Activated CD8-positive, alpha-beta T cell treated with anti-CD3 and anti-CD28 coated beads, Interleukin-2, amount 10 ng/mL, durations not matched to agents 7 days and 5 days (primary cell): ENCODE results near the gene KDM4C. TPM values are rescaled to one million over a fixed set of nuclear protein-coding genes. Genes with fewer than 3 reads are reported as not detected.

Experiments
- ATAC-seq: fragments of 150-1000 bp; cut with Tn5 transposase; one replicate; pipeline ENCODE4 v1.10.0; 2021; ENCODE audit warnings: moderate library complexity
- CTCF ChIA-PET: fragments of 350-600 bp; sonication (Branson Sonifier 250); formaldehyde crosslinking; loops from one replicate; lab custom pipeline; 2021; ENCODE audit warnings: antibody characterized with exemption; lab: Charles Lee
- POLR2A ChIA-PET: fragments of 350-600 bp; sonication (Branson Sonifier 250); formaldehyde crosslinking; loops from one replicate; lab custom pipeline; 2021; ENCODE audit warnings: antibody characterized with exemption; lab: Charles Lee
- DNase-seq: peaks from one replicate; pipeline ENCODE4 v3.0.0-alpha.2; 2020
- H3K27ac Mint-ChIP-seq: one replicate; pipeline ENCODE4 v1.8.0; 2021; ENCODE audit warnings: mild to moderate bottlenecking, mixed read lengths
- H3K27me3 Mint-ChIP-seq: one replicate; pipeline ENCODE4 v1.8.0; 2021; ENCODE audit warnings: low read depth, mixed read lengths
- H3K36me3 Mint-ChIP-seq: one replicate; pipeline ENCODE4 v1.8.0; 2021; ENCODE audit warnings: low read depth, mixed read lengths
- H3K4me1 Mint-ChIP-seq: one replicate; pipeline ENCODE4 v1.8.0; 2021; ENCODE audit warnings: low read depth, mixed read lengths
- H3K4me3 Mint-ChIP-seq: one replicate; pipeline ENCODE4 v1.8.0; 2021; ENCODE audit warnings: mild to moderate bottlenecking, mixed read lengths
- H3K9me3 Mint-ChIP-seq: one replicate; pipeline ENCODE4 v1.8.0; 2022; ENCODE audit warnings: mixed read lengths; ENCODE audit not compliant: insufficient read depth
- total RNA-seq, 2 experiments: library from RNA; stranded (reverse); gene quantifications; one replicate each; pipeline ENCODE4 v1.2.3, GENCODE V29; 2021

Gene KDM4C
- total RNA-seq, 2 experiments from 2014 or later: 52.9 to 53.4 TPM

DNA sequence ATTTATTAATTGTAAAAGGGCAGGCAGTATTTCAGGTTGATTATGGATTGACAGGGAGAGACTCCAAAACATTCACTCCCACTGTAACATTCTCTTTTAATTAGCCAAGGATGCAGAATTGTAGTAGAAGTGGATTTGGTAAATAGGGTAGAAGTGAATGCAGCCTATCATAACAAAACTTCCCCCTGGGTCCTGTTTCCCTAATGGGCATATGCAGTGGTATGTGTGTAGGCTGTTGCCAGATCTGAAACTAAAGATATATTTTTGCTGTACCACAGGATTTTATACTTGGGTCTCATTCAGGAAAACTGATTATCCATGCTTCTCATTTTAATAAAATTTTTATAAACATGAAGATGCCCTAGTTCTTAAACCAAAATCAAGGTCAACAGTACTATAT is 351.2 kb downstream of the KDM4C start:
- ChIA-PET CTCF (no interaction called here), POLR2A (no interaction called here)
- H3K36me3 Mint-ChIP-seq: peaks cover 37% of the 10 kb centered on the region
- ATAC-seq: no peak
- H3K4me1 Mint-ChIP-seq: no peaks in the 10 kb centered on the region
- DNase-seq: no peak
- H3K4me3 Mint-ChIP-seq: no peak overlapping the region
- no peaks in the 10 kb centered on the region for H3K9me3 Mint-ChIP-seq
- no peak overlapping the region for H3K27ac Mint-ChIP-seq
- no peaks in the 10 kb centered on the region for H3K27me3 Mint-ChIP-seq

DNA sequence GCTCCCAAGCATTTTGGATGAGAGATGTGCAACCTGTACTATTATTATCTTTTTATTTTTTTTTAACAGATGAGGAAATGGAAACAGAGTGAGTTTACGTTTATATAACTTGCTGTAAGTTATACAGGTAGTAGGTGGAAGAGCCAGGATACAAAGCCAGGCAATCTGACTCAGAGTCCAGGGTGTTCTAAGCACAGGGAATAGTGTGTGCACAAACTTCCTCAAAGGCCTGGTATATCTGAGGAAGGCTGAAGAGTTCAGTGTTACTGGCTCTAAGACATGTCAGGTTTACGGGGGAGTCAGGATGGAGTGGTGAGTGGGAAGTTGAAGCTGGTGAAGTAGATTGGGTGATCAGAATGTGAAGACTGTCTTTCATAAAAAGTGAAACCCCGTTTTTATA is 353.6 kb downstream of the KDM4C start:
- Mint-ChIP-seq H3K27me3 (no peaks in the 10 kb centered on the region), H3K4me1 (no peaks in the 10 kb centered on the region), H3K4me3 (no peak overlapping the region), H3K9me3 (no peaks in the 10 kb centered on the region), H3K27ac (no peak overlapping the region), H3K36me3 (peaks cover 18% of the 10 kb centered on the region)
- CTCF ChIA-PET: no interaction called here
- POLR2A ChIA-PET: no interaction called here
- DNase-seq: no peak
- no peak for ATAC-seq

DNA sequence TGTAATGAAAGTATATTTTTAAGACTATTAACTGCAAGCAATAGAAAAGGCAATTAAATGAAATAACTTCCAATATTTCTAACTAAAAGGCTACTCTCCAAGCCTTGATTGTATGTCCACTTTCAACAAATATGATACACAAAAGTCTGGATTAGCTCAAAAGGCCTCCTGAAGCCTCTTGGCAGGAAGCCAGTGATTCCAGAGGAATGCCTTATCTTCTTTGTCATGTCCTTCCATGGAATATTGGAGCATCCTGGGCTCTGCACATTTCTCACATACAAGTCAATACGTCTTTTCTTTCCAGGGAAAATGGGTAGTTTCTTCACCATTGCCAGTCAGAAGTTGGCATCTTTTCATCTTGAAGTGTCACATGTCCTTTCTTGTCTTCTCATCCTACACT is 357.8 kb downstream of the KDM4C start:
- Mint-ChIP-seq H3K27me3 (no peaks in the 10 kb centered on the region), H3K27ac (no peak overlapping the region), H3K4me1 (peaks cover 3% of the 10 kb centered on the region), H3K36me3 (peaks cover 3% of the 10 kb centered on the region), H3K4me3 (no peak overlapping the region), H3K9me3 (no peaks in the 10 kb centered on the region)
- DNase-seq: no peak
- ATAC-seq: no peak
- ChIA-PET POLR2A (no interaction called here), CTCF (no interaction called here)

DNA sequence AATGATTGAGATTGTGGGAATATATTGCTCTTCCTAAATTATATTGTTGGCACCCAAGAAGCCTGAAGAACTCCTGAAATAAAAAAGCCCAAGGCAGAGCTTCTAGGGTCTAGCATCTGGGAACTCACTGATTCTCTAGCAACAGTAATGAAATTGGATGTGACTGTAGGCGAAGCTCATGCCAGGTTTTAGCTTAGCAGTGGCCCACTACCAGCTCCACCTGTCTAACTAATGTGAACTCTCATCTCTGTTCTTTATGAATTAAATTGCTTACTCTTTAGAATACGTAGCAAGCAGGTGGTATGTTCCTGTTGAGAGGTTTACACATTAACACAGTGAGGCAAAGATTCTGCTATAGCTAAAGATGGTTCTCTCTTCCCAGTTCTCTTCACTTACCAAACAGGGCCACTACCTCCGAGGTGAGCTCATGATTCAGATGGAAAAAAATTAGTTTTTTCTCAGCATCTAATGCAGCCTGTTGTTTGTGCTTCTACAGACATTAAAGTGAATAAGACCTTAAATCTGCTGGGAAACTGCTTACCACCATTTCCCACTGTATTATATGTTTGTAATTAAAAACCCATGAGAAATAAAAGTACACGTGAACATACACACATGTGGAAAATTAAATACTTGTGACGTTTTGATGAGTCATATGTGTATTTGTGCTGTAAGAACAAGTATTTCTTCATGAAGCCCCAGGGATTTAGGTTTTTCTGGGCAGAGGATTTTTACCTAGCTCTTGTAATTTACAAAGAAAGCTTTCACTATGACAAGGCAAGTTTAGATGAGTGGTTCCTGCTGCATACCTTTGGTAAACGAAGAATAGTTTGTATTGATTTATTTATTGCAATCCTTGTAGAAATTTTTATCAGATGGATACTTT is 360.1 kb downstream of the KDM4C start:
- Mint-ChIP-seq H3K4me3 (no peak overlapping the region), H3K27ac (no peak overlapping the region), H3K4me1 (peaks cover 18% of the 10 kb centered on the region), H3K9me3 (no peaks in the 10 kb centered on the region), H3K27me3 (no peaks in the 10 kb centered on the region), H3K36me3 (peaks cover 18% of the 10 kb centered on the region)
- CTCF ChIA-PET: no interaction called here
- no peak for DNase-seq
- POLR2A ChIA-PET: no interaction called here
- no peak for ATAC-seq

DNA sequence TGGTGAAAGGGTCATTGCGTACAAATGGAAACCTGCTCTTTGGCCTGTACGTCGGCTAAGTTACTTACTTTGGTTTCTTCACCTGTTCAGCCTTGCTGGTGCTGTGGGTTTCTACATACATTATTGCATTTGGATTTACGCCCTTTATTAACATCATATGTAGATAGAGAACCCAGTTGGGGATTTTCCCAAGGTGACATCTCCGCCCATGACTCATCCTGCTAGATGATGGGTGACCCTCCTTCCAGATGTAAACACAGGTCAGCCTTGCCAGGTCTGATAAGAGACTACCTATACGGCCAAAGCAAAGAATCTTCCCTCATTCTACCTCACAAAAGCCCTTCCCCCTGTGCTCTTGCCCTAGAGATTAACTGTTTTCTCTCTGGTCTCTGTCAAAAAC is 360.9 kb downstream of the KDM4C start:
- H3K27me3 Mint-ChIP-seq: no peaks in the 10 kb centered on the region
- no peak for DNase-seq
- H3K4me1 Mint-ChIP-seq: peaks cover 18% of the 10 kb centered on the region
- H3K27ac Mint-ChIP-seq: no peak overlapping the region
- no peak for ATAC-seq
- H3K4me3 Mint-ChIP-seq: no peak overlapping the region
- no peaks in the 10 kb centered on the region for H3K9me3 Mint-ChIP-seq
- POLR2A ChIA-PET: no interaction called here
- CTCF ChIA-PET: no interaction called here
- H3K36me3 Mint-ChIP-seq: peaks cover 24% of the 10 kb centered on the region

DNA sequence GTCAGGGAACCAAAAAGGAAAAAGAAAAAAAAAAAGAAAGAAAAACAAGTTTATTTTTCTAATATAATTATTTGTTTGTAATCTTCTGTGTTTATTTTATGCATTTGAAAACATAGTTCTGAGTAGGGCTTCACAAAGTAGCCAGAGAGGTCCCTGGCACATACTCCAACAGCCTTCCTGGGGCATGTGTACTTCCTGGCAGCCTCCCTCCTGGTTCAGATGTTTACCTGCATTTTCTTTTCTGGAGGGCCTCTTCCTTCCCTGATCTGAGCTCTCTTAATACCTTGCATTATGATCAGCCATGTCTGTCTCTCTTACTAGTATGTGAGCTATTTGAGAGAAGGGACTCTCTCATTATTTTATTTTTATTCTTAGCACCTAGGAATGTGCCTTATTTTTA is 361.8 kb downstream of the KDM4C start:
- ChIA-PET CTCF (interaction anchor here (1.0 kb wide), 1 partner anchor 66 kb away, joined by 3 read pairs; no protein-coding TSS in a partner anchor), POLR2A (no interaction called here)
- peaks cover 26% of the 10 kb centered on the region for H3K36me3 Mint-ChIP-seq
- H3K27ac Mint-ChIP-seq: no peak overlapping the region
- ATAC-seq (no peak), DNase-seq (no peak)
- peaks cover 18% of the 10 kb centered on the region for H3K4me1 Mint-ChIP-seq
- H3K27me3 Mint-ChIP-seq: no peaks in the 10 kb centered on the region
- no peak overlapping the region for H3K4me3 Mint-ChIP-seq
- H3K9me3 Mint-ChIP-seq: no peaks in the 10 kb centered on the region

DNA sequence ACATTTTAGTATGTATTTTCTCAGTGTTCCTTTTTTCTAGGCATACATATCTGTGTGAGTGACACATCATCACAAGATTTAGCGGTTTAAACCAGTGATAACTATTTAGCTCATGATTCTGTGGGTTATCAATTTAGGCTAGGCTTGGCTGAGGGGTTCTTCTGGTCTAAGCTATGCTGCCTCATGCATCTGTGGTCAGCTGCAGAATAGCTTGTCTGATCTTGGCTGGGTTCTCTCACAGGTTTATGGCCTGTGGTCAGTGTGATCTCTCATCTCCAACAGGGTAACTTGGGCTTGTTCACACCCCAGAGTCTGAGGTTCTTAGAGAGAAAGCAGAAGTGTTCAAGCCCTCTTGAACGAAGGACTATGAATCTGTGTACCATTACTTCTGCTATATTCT is 363.3 kb downstream of the KDM4C start:
- ChIA-PET CTCF (no interaction called here), POLR2A (no interaction called here)
- Mint-ChIP-seq H3K4me3 (no peak overlapping the region), H3K27me3 (no peaks in the 10 kb centered on the region), H3K9me3 (no peaks in the 10 kb centered on the region), H3K36me3 (peaks cover 26% of the 10 kb centered on the region), H3K27ac (no peak overlapping the region), H3K4me1 (peaks cover 23% of the 10 kb centered on the region)
- ATAC-seq (peak; percentile 55), DNase-seq (no peak)

DNA sequence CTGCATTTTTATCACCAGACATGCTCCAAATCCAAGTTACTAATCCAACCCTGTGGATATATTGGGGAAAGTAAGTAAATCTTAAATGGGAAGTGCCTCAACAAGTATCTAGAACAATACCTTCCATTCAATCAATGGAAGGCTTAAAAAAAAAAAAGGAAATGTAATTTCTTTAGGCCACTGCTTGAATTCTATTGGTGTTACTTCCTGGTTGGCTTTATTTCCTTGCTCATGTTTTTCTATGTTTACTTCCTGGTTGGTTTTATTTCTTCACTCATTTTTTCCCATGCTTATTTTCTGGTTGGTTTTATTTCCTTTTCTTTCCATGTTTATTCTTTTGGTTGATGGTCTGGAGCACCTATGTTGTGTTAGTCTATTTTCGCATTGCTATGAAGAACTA is 363.9 kb downstream of the KDM4C start:
- no peak for DNase-seq

DNA sequence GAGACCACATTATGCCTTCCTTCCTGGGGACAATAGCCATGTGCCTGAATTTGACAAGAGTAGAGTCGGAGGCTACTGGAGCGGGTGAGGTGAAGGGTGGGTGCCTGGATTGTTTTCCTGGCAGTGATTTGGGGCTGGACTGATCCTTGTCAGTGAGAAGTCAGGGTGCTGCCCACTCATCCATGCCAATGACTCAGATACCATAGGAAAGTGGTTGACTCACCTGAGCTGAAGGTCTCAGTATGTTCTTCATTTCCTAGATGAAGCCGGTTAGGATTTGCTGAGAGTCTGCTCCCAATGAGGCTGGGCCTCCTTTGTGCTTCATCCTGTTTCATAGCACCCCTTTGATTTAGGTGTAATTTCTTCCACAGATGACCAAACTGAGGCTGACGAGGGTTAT is 366.0 kb downstream of the KDM4C start:
- Mint-ChIP-seq H3K27me3 (no peaks in the 10 kb centered on the region), H3K4me1 (peaks cover 31% of the 10 kb centered on the region), H3K4me3 (no peak overlapping the region), H3K36me3 (peaks cover 35% of the 10 kb centered on the region), H3K27ac (no peak overlapping the region), H3K9me3 (no peaks in the 10 kb centered on the region)
- POLR2A ChIA-PET: no interaction called here
- CTCF ChIA-PET: no interaction called here
- DNase-seq (no peak), ATAC-seq (no peak)

More for the DNA sequence above, 363.9 kb downstream of the KDM4C start:
- Mint-ChIP-seq H3K9me3 (no peaks in the 10 kb centered on the region), H3K4me1 (peaks cover 23% of the 10 kb centered on the region), H3K27me3 (no peaks in the 10 kb centered on the region), H3K27ac (peak overlapping the region; percentile 70), H3K36me3 (peaks cover 26% of the 10 kb centered on the region), H3K4me3 (no peak overlapping the region)
- no peak for ATAC-seq
- ChIA-PET POLR2A (interaction anchor here (0.6 kb wide), 1 partner anchor 161 kb away, joined by 3 read pairs; no protein-coding TSS in a partner anchor), CTCF (interaction anchor here (0.6 kb wide), 1 partner anchor 38 kb away, joined by 3 read pairs; no protein-coding TSS in a partner anchor)

DNA sequence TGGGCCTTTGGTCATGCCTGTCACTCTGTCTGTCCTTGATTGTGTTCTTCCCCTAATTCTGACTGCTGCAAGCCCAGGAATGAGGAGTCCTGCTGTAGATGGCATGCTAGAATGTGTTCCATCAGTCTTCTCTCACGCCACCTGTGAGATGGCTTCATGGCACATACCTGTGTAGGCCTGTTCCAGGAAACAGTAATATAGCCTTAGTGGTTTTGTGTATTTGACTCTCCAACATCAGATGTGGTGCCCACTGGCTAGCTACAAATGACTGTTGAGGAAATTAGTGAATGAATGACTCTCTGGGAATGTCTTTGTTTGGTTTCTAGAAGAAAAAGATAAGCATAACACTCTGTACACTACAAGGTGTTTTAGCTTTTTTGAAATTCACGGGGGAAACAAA is 367.5 kb downstream of the KDM4C start:
- Mint-ChIP-seq H3K4me3 (no peak overlapping the region), H3K9me3 (no peaks in the 10 kb centered on the region), H3K27me3 (no peaks in the 10 kb centered on the region), H3K36me3 (peaks cover 47% of the 10 kb centered on the region), H3K4me1 (peaks cover 29% of the 10 kb centered on the region), H3K27ac (no peak overlapping the region)
- DNase-seq: no peak
- no peak for ATAC-seq
- ChIA-PET CTCF (interaction anchor here (1.9 kb wide), 1 partner anchor 24 kb away, joined by 3 read pairs; no protein-coding TSS in a partner anchor), POLR2A (no interaction called here)

DNA sequence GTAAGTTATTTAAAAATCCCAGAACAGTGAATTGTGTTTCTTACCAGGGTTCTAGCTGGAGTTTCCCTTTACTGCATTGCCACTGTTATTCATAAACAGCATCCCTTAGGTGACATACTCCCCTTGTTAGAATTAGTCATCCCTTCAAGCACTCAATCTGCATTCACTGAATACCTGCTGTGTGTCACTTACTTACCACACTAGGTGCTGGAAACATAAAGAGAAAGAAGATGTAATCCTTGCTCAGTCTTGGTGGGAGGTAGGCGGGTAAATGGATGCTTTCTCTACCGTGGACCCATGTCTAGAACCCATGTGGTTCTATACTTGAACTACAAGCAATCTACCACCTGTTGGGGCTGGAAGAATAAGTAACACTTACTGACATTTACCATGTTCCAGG is 371.6 kb downstream of the KDM4C start:
- ATAC-seq: no peak
- Mint-ChIP-seq H3K9me3 (no peaks in the 10 kb centered on the region), H3K4me3 (no peak overlapping the region), H3K27ac (no peak overlapping the region), H3K27me3 (no peaks in the 10 kb centered on the region), H3K4me1 (peaks cover 14% of the 10 kb centered on the region), H3K36me3 (peaks cover 30% of the 10 kb centered on the region)
- DNase-seq: no peak
- POLR2A ChIA-PET: no interaction called here
- CTCF ChIA-PET: no interaction called here

DNA sequence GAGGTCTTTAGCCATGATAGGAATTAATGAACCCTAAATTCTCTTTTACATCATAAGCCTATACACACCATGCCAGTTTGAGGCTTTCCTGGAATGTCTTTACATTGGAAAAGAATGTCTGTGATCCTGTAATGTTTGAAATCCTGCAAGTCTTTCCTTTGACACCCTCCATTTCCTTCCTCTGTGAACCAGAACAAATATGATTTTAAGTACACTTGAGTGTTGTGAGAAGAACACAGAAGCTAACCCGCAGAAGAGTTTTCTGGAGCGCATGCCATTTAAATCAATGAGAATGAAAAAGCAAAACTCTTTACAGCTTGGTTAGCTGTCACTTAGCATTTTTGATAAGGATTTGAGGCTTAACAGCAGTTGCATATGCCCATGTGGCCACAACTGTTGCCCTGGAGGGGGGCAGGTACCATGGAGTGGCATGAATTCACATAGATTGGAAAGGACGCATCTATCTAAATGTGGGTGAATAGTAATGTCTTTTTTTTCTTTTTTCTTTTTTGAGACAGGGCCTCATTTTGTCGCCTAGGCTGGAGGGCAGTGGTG is 372.6 kb downstream of the KDM4C start:
- H3K4me1 Mint-ChIP-seq: peaks cover 9% of the 10 kb centered on the region
- ATAC-seq (no peak), DNase-seq (no peak)
- POLR2A ChIA-PET: no interaction called here
- peaks cover 35% of the 10 kb centered on the region for H3K36me3 Mint-ChIP-seq
- no peak overlapping the region for H3K4me3 Mint-ChIP-seq
- H3K27me3 Mint-ChIP-seq: no peaks in the 10 kb centered on the region
- CTCF ChIA-PET: no interaction called here
- H3K9me3 Mint-ChIP-seq: no peaks in the 10 kb centered on the region
- no peak overlapping the region for H3K27ac Mint-ChIP-seq
